Measurements from ENCODE around the gene BRI3BP. TPM values are rescaled to one million over a fixed set of nuclear protein-coding genes. Genes with fewer than 3 reads are reported as not detected.
"Not testable (repeated sequence)": the region's sequence is repeated elsewhere in the genome, so short reads cannot be mapped to it uniquely, and the experiment has no call there.

BRI3BP gene
- total RNA-seq, 2 experiments from 2014 or later, result 17.1 to 17.2 TPM

GRCh38 chr12:125018356-125018755, 24.9 kb downstream of the BRI3BP start:
- POLR2A ChIA-PET, result no interaction called here
- Mint-ChIP-seq H3K27ac (no peak overlapping the region), H3K27me3 (no peaks in the 10 kb centered on the region)

GRCh38 chr12:125021096-125021495, 27.7 kb downstream of the BRI3BP start:
- POLR2A ChIA-PET, result no interaction called here
- Mint-ChIP-seq H3K27ac (no peak overlapping the region), H3K4me1 (no peaks in the 10 kb centered on the region), H3K27me3 (no peaks in the 10 kb centered on the region), H3K9me3 (no peaks in the 10 kb centered on the region), H3K4me3 (no peak overlapping the region), H3K36me3 (peaks cover 33% of the 10 kb centered on the region)
- no peak for DNase-seq
- ATAC-seq (ENCODE audit: low read depth), result no peak

More at GRCh38 chr12:125018356-125018755, 24.9 kb downstream of the BRI3BP start:
- Mint-ChIP-seq H3K4me3 (no peak overlapping the region), H3K9me3 (no peaks in the 10 kb centered on the region), H3K36me3 (peaks cover 21% of the 10 kb centered on the region), H3K4me1 (no peaks in the 10 kb centered on the region)
- ATAC-seq (ENCODE audit: low read depth), result no peak
- DNase-seq, result no peak

GRCh38 chr12:125021771-125022170, 28.3 kb downstream of the BRI3BP start:
- no peak for DNase-seq
- H3K4me1 Mint-ChIP-seq, result no peaks in the 10 kb centered on the region
- H3K9me3 Mint-ChIP-seq, result no peaks in the 10 kb centered on the region
- H3K27ac Mint-ChIP-seq, result no peak overlapping the region
- no peak overlapping the region for H3K4me3 Mint-ChIP-seq
- peaks cover 33% of the 10 kb centered on the region for H3K36me3 Mint-ChIP-seq
- H3K27me3 Mint-ChIP-seq, result no peaks in the 10 kb centered on the region
- POLR2A ChIA-PET, result no interaction called here
- no peak for ATAC-seq (ENCODE audit: low read depth)

- POLR2A ChIA-PET, result no interaction called here
- Mint-ChIP-seq H3K27me3 (no peaks in the 10 kb centered on the region), H3K9me3 (no peaks in the 10 kb centered on the region), H3K4me3 (no peak overlapping the region), H3K36me3 (peaks cover 32% of the 10 kb centered on the region), H3K4me1 (no peaks in the 10 kb centered on the region), H3K27ac (no peak overlapping the region)
- no peak for DNase-seq
- ATAC-seq (ENCODE audit: low read depth), result no peak
Observed at GRCh38 chr12:125023065-125023464, 29.6 kb downstream of the BRI3BP start.

GRCh38 chr12:125024949-125025563, 31.6 kb downstream of the BRI3BP start:
- Mint-ChIP-seq H3K4me3 (no peak overlapping the region), H3K36me3 (peaks cover 31% of the 10 kb centered on the region), H3K9me3 (no peaks in the 10 kb centered on the region), H3K4me1 (no peaks in the 10 kb centered on the region), H3K27me3 (no peaks in the 10 kb centered on the region), H3K27ac (no peak overlapping the region)
- POLR2A ChIA-PET, result no interaction called here
- DNase-seq (no peak), ATAC-seq (ENCODE audit: low read depth) (no peak)

- Mint-ChIP-seq H3K4me3 (no peak overlapping the region), H3K27me3 (no peaks in the 10 kb centered on the region)
- no peak for DNase-seq
Observed at GRCh38 chr12:125025606-125026235, 32.3 kb downstream of the BRI3BP start.

GRCh38 chr12:125028106-125028505, 34.7 kb downstream of the BRI3BP start:
- H3K36me3 Mint-ChIP-seq, result peaks cover 18% of the 10 kb centered on the region
- H3K27me3 Mint-ChIP-seq, result no peaks in the 10 kb centered on the region
- DNase-seq (no peak), ATAC-seq (ENCODE audit: low read depth) (no peak)
- no peaks in the 10 kb centered on the region for H3K4me1 Mint-ChIP-seq
- H3K4me3 Mint-ChIP-seq, result no peak overlapping the region
- POLR2A ChIA-PET, result no interaction called here
- H3K27ac Mint-ChIP-seq, result no peak overlapping the region
- H3K9me3 Mint-ChIP-seq, result no peaks in the 10 kb centered on the region

More at GRCh38 chr12:125025606-125026235, 32.3 kb downstream of the BRI3BP start:
- POLR2A ChIA-PET, result no interaction called here
- no peak overlapping the region for H3K27ac Mint-ChIP-seq
- H3K36me3 Mint-ChIP-seq, result peaks cover 31% of the 10 kb centered on the region
- H3K4me1 Mint-ChIP-seq, result no peaks in the 10 kb centered on the region
- H3K9me3 Mint-ChIP-seq, result no peaks in the 10 kb centered on the region
- ATAC-seq (ENCODE audit: low read depth), result no peak

- POLR2A ChIA-PET, result no interaction called here
- Mint-ChIP-seq H3K27me3 (no peaks in the 10 kb centered on the region), H3K9me3 (peaks cover under 1% of the 10 kb centered on the region), H3K27ac (no peak overlapping the region), H3K4me1 (no peaks in the 10 kb centered on the region), H3K36me3 (peaks cover 15% of the 10 kb centered on the region), H3K4me3 (no peak overlapping the region)
- ATAC-seq (ENCODE audit: low read depth), result no peak
- DNase-seq, result no peak
Observed at GRCh38 chr12:125029761-125030358, 36.4 kb downstream of the BRI3BP start.

- H3K4me3 Mint-ChIP-seq; H3K27ac Mint-ChIP-seq; ATAC-seq (ENCODE audit: low read depth); H3K4me1 Mint-ChIP-seq; DNase-seq; H3K9me3 Mint-ChIP-seq; H3K27me3 Mint-ChIP-seq; POLR2A ChIA-PET: not testable (repeated sequence)
- peaks cover 10% of the 10 kb centered on the region for H3K36me3 Mint-ChIP-seq
Observed at GRCh38 chr12:125031471-125031870, 38.0 kb downstream of the BRI3BP start.

GRCh38 chr12:125032466-125033152, 39.2 kb downstream of the BRI3BP start:
- Mint-ChIP-seq H3K9me3 (peaks cover 4% of the 10 kb centered on the region), H3K27ac (no peak overlapping the region), H3K4me3 (no peak overlapping the region), H3K36me3 (peaks cover 10% of the 10 kb centered on the region), H3K4me1 (no peaks in the 10 kb centered on the region), H3K27me3 (no peaks in the 10 kb centered on the region)
- POLR2A ChIA-PET, result no interaction called here
- ATAC-seq (ENCODE audit: low read depth) (no peak), DNase-seq (no peak)

GRCh38 chr12:125033288-125033687, 39.8 kb downstream of the BRI3BP start:
- Mint-ChIP-seq H3K9me3 (peaks cover 4% of the 10 kb centered on the region), H3K27me3 (no peaks in the 10 kb centered on the region), H3K4me1 (no peaks in the 10 kb centered on the region), H3K36me3 (peaks cover 10% of the 10 kb centered on the region), H3K27ac (no peak overlapping the region), H3K4me3 (no peak overlapping the region)
- ATAC-seq (ENCODE audit: low read depth) (no peak), DNase-seq (no peak)
- POLR2A ChIA-PET, result interaction anchor here (0.7 kb wide), 1 partner anchor 99 kb away, joined by 4 read pairs; no protein-coding TSS in a partner anchor

GRCh38 chr12:125038976-125039625, 45.7 kb downstream of the BRI3BP start:
- Mint-ChIP-seq H3K9me3 (peaks cover 4% of the 10 kb centered on the region), H3K27me3 (no peaks in the 10 kb centered on the region), H3K4me1 (no peaks in the 10 kb centered on the region), H3K4me3 (no peak overlapping the region), H3K27ac (no peak overlapping the region), H3K36me3 (peaks cover 4% of the 10 kb centered on the region)
- POLR2A ChIA-PET, result no interaction called here
- ATAC-seq (ENCODE audit: low read depth) (no peak), DNase-seq (no peak)

- H3K4me1 Mint-ChIP-seq, result peaks cover 4% of the 10 kb centered on the region
- peaks cover 3% of the 10 kb centered on the region for H3K27me3 Mint-ChIP-seq
- POLR2A ChIA-PET, result interaction anchor here (0.7 to 2.3 kb wide), 9 partner anchors 9 to 190 kb away, joined by 3 to 12 read pairs (median 3); partner anchors contain the start of genes BRI3BP and UBC
- H3K27ac Mint-ChIP-seq, result peak overlapping the region; percentile 85
- peak overlapping the region; percentile 92 for H3K4me3 Mint-ChIP-seq
- no peak for ATAC-seq (ENCODE audit: low read depth)
- no peak for DNase-seq
- H3K36me3 Mint-ChIP-seq, result no peaks in the 10 kb centered on the region
- no peaks in the 10 kb centered on the region for H3K9me3 Mint-ChIP-seq
Observed at GRCh38 chr12:125049093-125049458, 55.6 kb downstream of the BRI3BP start.
